IPS DF 4.7 (cell line): Measurements from ENCODE around the gene CORO1C.
"Not testable (repeated sequence)": the region's sequence is repeated elsewhere in the genome, so short reads cannot be mapped to it uniquely, and the experiment has no call there.

ENCODE experiments used
- DNase-seq: peaks from one replicate; pipeline ENCODE4 v3.0.0-alpha.2; 2013; ENCODE audit warnings: low spot score; ENCODE audit errors: extremely low read depth

The CORO1C gene

DNA sequence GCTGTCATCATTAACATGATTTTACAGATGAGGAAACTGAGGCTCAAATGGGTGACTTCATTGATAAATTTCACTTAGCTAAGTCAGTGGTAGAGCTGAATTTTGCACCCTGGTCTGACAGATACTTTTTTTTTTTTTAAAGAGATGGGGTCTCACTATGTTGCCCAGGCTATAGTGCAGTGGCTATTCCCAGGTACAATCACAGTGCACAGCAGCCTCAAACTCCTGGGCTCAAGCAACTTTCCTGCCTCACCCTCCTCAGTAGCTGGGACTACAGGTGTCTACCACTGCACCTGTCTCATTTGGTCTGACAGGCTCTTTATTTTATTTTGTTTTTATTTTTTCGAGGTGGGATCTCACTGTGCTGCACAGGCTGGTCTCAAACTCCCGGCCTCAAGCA is 24.2 kb upstream of the CORO1C start:
- no peak for DNase-seq

DNA sequence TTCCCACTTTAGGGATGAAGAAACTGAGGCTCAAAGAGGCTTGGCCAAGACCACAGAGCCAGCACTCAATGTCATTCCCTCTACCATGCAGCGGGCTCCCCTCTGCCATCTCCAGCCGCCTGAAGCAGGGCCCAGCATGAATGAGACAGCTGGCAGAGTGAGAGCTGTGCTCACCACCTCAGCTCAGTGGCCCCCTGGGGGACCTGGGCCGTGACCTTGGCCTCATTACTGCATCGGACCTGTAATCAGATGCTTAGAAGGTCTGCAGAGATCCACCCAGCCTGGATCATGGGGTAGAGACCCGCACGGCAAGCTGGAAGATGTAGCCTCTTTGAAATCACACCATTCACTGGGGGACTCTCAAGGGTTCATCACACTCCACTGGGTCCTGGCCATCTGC is 22.7 kb upstream of the CORO1C start:
- DNase-seq = no peak

DNA sequence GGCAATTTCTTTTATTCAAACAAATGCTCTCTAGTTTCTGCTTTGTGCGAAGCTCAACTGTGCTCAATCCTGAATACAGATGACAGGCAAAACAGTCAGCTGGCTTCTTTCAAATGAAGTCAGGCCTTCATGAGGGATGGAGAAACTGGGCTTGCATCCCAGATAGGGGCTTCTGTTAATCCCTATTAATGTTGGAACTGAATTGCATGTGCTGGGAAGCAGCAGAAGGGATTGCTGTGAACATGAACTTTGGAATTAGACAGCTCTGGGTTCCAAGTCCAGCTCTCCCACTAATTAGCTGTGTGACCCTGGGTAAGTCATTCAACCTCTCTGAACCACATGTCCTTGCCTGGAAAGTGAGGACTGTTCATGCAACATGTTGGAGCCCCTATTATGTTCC is 21.1 kb upstream of the CORO1C start:
- DNase-seq = no peak

DNA sequence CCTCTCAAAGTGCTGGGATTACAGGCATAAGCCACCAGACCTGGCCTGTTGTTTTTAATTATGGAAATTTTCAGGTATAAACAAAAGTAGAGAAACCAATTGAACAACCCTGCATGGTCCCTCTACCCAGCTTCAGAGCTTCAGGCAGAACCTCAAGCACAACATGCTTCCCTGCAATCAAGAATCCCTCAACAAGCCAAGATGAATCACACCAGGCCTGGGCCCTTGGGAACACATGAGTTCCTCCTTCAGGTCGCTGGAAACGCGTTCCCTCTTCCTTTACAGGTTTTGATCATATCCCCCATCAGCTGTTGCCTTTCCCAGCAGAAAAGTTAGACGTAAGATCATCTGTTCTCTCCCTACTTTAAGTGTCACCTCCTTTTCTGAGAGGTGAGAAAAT is 20.5 kb upstream of the CORO1C start:
- DNase-seq = no peak

DNA sequence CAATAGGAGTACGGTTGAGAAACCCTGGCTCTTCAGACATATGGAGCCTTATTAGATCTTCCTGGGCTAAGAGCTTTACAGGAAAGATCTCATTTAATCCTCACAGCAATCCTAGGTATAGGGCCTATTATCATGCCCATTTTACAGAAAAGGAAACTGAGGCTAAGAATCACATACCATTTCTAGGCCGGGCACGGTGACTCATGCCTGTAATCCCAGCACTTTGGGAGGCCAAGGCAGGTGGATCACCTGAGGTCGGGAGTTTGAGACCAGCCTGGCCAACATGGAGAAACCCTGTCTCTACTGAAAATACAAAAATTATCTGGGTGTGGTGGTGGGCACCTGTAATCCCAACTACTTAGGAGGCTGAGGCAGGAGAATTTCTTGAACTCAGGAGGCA is 19.7 kb upstream of the CORO1C start:
- not testable (repeated sequence) for DNase-seq

DNA sequence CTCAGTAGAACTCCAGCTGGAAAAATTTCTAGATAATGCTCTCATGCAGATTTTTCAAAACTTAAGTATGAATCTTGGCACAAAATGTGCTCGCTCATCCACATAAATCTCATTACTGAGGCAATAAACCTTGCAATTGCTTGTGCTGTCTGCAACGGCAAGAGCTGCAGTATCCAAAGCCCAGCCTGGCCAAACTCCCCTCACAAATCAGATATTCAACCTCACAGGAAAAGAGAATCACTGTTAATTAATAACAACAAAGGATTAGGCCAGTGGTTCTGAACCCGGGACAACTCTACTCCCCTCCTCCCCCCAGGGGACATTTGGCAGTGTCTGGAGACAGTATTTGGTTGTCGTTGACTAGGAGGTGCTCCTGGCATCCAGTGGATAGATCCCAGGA is 19.2 kb upstream of the CORO1C start:
- DNase-seq = no peak

DNA sequence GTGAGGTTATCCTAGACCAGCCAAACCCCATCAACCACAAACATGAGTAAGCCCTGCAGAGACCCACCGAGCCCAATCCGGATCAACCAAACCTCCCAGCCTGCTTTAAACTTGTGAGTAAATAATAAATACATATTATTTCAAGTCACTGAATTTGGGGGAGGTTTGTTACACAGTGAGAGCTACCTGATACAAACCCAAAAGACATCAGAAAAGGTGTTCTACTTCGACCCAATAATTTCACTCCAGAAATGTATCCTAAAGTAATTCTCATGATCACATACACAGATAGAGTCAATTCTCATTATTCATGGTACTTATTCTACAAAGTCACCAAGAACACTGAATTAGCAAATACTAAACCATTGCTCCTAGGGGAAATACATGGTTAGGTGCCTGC is 16.2 kb upstream of the CORO1C start:
- no peak for DNase-seq

DNA sequence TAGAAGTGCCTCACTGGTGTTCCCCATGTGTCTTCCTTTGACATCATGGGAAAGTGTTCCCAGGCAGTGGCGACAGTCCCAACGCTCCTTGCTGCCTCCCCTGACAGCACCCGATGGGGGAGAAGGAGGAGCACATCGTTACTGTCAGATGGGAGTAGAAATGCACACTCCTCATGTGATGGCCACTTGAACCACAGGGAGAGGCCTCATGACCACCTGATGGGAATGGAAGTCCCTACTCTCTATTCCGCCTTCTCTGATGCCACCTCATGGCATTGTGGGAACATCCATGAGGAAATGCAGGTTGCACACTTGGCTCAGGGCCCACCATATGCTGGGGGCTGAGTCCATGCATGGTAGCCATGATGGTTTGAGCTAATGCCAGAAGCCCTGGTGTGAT is 14.3 kb upstream of the CORO1C start:
- no peak for DNase-seq

DNA sequence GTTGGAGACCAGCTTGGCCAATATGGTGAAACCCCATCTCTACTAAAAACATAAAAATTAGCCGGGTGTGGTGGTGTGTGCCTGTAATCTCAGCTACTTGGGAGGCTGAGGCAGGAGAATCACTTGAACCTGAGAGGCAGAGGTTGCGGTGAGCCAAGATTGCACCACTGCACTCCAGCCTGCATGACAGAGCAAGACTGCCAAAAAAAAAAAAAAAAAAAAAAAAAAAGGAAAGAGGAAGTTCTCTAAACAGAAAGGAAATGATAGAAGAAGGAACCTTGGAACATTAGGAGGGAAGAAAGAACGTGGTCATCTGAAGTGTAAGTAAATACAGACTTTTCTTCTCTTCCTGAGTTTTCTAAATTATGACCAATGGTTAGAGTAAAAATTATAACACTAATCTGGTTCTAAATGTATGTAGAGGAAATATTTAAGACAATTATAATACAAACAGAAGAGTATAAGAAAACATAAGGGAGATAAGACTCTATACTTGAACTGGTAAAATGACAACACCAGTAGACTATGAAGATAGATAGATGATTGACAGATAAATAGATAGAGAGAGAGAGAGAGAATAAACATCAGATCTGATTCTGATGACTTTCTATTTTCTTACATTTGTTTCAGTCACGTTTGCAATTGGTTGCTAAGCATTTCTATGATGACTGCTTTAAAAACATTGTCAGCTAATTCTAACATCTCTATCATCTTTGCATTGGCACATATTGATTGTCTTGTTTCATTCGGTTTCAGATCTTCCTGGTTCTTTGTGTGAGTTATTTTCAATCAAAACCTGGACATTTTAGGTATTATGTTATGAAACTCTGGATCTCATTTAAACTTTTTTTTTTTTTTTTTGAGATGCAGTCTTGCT is 12.9 kb upstream of the CORO1C start:
- no peak for DNase-seq

DNA sequence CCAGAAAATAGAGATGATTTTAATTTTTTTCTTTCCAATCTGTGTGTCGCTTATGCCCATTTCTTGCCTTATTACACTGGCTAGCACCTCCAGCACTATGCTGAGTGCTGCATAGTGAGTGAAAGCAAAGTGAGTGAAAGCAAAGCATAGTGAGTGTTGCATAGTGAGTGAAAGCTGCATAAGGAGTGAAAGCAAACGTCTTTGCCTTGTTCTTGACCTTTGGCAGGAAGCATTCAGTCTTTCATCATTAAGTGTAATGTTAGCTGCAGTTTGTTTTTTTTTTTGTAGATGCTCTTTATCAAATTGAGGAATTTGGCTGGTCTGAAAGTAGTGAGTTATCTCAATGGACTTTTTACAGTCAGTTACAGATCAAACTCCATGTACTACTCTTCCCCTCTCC is 6.9 kb upstream of the CORO1C start:
- no peak for DNase-seq

DNA sequence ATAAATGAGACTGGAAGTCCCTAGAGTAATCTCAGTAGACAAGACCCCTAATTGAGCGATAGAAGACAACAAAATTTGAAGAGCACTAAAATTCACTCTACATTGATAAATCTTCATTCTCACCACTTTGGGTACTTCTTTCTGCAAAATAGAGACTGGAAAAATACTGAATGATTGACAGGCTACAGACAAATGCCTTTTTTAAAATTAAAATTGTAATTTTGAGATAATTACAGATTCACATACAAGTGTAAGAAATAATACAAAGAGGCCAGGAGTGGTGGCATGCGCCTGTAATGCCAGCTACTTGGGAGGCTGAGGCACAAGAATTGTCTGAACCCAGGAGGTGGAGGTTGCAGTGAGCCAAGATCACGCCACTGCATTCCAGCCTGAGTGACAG is 4.5 kb upstream of the CORO1C start:
- DNase-seq = no peak

DNA sequence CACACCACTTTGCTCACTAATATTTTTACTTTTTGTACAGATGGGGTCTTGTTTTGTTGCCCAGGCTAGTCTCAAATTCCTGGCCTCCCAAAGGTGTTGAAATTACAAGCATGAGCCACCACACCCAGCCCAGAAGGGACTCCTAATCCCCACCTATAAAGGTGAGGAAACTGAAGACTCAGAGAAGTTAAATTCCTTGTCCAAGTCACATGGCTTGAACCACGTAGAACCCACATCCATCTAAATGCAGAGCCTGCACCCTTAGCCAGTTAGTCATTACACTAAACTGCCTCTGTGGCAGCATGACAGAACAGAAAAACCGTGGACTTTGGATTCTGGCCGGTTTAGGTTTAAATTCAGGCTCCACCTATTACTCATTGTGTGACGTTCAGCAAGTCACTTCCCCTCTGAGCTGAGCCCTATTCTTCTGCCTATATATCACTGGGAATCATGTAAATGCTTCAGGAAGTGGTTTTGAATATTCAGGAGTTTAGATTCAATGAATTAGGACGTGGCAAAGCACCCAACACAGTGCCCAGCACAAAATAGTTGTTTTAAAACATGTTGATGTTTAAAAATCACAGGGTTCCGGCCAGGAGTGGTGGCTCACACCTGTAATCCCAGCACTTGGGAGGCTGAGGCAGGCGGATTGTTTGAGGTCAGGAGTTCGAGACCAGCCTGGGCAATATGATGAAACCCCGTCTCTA is 3.0 kb upstream of the CORO1C start:
- no peak for DNase-seq

DNA sequence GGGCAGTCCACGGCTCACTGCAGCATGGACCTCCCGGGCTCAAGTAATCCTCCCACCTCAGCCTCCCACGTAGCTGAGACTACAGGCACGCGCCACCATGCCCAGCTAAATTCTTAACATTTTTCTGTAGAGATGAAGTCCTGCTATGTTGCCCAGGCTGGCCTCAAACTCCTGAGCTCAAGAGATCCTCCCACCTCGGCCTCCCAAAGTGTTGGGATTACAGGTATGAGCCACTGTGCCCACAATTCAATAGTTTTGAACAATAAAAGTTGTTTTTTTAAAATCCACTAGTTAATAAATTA is 1.9 kb upstream of the CORO1C start:
- not testable (repeated sequence) for DNase-seq

DNA sequence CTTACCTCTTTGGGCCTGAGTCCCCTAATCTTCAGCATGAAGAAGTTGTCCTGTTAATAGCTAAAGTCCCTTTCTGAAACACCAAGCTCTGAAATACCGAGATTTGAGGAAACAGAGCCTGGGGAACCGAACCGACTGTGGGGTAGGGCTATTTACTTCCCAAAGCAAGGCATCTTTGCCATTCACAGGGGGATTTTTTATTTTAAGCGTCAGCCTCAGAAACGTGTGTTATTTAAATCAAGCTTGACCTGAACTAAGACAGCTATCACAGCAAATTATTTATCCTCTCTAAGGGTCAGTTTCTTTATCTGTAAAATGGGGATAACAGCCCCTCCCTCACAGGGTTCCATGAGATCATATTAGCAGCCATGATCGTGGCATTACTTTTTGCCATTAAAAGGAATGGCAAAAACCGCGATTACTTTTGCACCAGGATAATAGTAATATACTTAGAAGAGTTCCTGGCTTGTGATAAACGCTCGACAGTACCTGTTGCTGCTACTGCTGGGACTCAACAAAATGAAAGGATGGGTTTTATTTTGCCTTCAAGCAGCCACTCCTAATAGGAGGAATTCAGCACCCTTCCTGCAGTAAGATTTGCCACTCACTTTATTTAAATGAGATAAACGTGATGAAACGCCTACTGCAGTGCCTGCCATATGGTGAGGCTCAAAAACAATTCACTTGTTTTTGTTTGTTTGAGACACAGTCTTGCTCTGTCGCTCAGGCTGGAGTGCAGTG is 1.3 kb upstream of the CORO1C start:
- DNase-seq = no peak

DNA sequence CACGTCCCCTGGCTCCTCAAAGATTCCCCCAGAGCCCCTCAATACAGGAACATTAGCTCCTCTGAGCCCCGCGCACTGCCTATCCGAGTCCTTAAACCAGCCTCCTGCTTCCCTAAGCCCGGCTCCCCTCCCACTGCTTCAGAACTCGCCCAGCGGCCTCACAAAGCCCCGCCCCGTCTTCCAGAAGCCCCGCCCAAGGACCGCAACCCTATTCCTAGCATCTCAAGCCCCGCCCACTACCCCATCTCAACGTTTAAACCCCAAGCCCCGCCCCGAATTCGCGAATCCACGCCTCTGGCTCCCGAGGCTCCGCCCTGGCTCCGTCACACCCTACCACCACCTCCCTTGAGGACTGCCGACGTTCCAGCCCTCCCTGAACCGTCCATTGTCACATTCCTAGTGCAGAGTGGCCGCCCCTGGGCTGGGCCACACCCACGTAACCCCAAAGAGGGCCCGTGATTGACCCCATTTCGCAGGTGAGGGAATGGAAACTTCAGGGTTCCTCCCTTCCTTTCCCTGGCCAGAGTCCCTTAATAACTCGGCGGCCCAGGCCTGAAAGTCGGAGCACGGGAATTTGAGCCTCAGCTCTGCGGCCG is 646 bp upstream of the CORO1C start:
- peak; percentile 95 for DNase-seq

DNA sequence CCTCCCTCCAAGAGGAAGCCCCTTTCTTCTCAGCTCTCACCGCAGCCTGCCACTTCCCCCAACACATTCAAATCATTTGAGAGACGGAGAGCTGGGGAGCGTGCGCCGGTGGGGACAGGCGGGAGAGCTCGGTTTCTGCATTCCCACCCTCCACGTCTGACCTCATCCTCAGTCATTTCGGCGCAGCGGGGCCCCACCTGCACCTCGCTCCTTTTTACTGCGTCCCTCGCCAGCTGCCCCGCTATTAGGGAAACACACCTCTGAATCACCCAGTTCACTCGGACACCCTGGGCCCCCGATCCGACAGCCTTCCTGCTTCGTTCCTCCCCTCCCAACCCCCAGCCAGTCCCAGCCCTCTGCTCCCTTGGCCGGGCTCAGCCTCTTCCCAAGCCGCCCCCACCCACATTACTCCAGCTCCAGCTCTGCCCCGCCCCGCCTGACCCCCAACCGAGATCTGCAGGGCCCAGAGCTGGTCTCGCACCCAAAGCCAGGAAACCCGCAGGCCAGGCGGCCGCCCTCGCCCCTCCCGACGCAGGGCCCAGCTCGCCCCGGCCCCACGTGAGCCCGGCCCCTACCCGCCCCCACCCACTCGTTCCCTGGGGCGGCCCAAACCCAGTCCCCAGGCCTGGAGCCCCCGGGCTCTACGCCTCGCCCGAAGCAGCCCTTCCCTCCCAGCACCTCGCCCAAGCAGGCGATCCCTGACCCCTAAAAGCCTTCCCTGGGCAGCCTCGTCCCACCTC is 783 bp downstream of the CORO1C start:
- no peak for DNase-seq

DNA sequence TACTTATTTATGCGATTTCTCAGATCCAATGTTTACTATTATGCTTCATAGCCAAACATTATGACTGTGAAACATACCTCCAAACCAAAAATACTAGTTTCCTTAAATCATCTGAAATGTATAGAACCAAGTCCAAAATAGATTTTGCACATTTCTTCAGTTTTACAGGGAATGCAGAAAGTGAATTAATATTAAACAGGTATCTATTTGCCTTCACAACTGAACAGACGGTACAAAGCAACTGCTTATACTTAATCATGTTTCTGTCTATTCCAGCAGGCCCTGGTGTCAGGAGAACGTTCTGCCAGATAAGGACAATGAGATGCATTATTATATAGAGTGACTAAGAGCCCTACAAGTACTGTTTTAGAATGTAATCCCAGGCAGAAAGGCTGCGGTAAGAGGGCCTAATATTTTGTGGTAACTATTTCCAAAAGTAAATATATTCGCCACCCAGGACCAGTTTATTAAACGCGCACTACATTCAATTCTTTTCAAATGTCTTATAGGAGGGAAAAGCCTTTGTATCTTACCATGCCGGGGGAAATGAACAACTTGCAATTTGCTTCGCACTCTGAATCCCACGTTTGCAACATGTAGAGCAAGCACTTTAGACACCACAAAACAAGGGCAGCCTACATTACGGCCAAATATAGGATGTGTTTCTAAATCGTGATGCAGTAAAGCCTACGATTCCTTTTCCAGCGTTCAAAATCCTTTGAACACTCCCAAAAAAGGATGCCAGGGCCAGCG is 1.5 kb downstream of the CORO1C start:
- DNase-seq = no peak

DNA sequence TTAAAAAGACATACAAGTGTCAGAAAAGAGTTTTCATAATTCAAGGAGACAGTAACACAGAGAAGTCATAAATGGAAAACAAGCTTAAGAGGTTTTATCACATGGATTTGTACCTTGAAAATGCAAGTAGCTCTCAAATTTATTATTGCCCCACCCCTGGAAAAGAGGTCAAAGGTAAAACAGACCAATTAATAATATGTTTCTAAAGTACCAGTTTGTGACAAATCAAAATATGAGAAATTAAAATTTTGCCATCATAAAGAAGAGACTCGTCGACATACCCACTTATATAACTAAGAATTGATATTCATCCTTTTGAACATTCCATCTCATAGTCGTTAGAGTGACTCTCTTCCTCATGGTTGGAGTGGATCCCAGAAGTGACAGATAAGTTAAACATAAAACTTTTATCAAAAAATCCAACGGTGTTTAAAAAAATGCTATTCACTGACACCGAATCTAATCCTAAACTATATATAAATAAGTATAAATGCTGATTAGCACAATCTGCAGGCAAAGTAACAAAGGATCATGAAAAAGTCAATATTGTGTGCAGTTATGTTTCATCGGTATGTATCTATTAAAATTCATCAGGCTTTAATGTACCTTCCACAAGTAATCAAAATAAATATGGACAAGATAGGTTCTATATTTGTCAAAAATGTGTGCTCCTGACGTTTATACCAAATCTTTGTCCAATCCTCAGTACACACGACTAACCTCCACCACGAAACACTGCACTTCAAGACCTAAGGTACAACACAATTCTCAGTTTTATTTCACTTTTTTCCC is 2.3 kb downstream of the CORO1C start:
- no peak for DNase-seq

DNA sequence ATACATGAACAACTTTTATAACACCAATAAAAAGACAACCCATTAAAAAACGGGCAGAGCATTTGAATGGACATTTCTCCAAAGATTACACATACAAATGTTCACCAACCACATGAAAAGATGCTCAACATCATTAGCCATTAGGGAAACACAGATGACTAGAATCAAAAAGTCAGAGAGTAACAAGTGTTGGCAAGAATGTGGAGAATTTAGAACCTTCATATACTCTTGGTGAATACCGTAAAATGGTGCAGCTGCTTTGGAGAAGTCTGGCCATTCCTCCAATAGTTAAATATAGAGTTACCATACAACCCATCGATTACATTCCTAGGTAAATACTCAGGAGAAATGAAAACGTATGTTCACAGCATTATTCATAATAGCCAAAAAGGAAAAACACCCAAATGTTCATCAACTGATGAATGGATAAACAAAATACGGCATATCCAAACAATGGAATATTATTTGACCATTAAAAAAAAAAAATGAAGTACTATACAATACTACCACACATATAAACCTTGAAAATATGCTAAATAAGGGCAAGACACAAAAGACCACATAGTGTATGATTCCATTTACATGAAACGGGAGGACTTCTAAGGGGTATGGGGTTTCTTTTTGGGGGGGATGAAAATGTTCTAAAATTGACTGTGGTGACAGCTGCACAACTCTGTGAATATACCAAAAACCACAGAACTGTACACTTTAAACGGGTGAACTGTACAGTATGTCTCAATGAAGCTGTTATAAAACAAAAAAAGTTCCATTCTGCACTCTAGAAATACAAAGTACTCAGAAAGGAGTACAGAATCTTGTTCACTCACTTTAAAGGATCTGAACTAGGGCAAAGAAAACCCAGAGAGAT is 3.2 kb downstream of the CORO1C start:
- no peak for DNase-seq
